Kidney epithelial cell (primary cell): ENCODE results near the gene ZNF236. TPM values are rescaled to one million over a fixed set of nuclear protein-coding genes. Genes with fewer than 3 reads are reported as not detected.

Source experiments
- DNase-seq: peaks from one replicate; pipeline ENCODE4 v3.0.0-alpha.2; 2010; ENCODE audit warnings: low read depth
- H3K27me3 ChIP-seq: 2 replicates; pipeline ENCODE4 v1.6.0; 2011; ENCODE audit warnings: low read length; ENCODE audit not compliant: control insufficient read depth, insufficient read depth
- H3K36me3 ChIP-seq: 2 replicates; pipeline ENCODE4 v1.5.1; 2011; ENCODE audit warnings: low read length; ENCODE audit not compliant: control insufficient read depth, insufficient read depth
- H3K4me3 ChIP-seq: 2 replicates; pipeline ENCODE4 v1.5.1; 2011; ENCODE audit warnings: low read depth, mild to moderate bottlenecking, control low read depth, low read length
- CTCF ChIP-seq: IDR thresholded peaks from 2 replicates; pipeline ENCODE4 v1.5.1; 2011; ENCODE audit warnings: mild to moderate bottlenecking, moderate library complexity, low read length, control low read depth, inconsistent platforms; ENCODE audit not compliant: insufficient read depth, poor library complexity, severe bottlenecking
- total RNA-seq: library from RNA; depleted of rRNA; stranded (reverse); fragments of >200 nt; gene quantifications from 2 replicates; pipeline ENCODE4 v1.2.3, GENCODE V29; 2015

Gene ZNF236
- total RNA-seq, 1 donor from 2014 or later: 7.8 TPM

GRCh38 chr18:76977108-76977621 lies 154.8 kb downstream of the ZNF236 start:
- Histone ChIP-seq H3K27me3 (peaks cover 3% of the 10 kb centered on the region), H3K4me3 (no peak overlapping the region), H3K36me3 (no peaks in the 10 kb centered on the region)
- no peak for DNase-seq
- no peak for TF ChIP-seq CTCF

- DNase-seq: no peak
- Histone ChIP-seq H3K27me3 (peaks cover 3% of the 10 kb centered on the region), H3K4me3 (no peak overlapping the region), H3K36me3 (no peaks in the 10 kb centered on the region)
- TF ChIP-seq CTCF: no peak
Measured at GRCh38 chr18:76977684-76978232, 155.4 kb downstream of the ZNF236 start.

DNA sequence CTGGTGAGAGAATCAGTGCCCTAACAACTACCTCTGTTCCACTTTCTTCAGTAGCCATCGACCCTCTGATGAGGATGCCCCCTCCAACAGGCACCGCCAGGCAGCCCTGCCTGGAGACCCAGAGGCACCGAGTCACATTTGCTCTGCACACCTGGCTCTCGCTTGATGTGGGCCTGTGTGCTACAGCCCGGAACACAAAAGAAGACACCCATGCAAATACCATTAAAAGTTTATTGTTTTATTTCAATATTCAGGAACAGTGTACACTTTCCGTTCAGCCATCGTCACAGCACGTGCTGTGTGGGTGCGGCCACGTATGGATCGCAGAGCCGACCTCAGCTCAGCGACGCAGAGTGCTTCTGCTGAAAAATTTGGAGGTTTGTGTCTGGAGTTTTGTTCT lies 156.3 kb downstream of the ZNF236 start:
- no peaks in the 10 kb centered on the region for H3K36me3 ChIP-seq
- peaks cover 3% of the 10 kb centered on the region for H3K27me3 ChIP-seq
- TF ChIP-seq CTCF: no peak
- H3K4me3 ChIP-seq: no peak overlapping the region
- no peak for DNase-seq

DNA sequence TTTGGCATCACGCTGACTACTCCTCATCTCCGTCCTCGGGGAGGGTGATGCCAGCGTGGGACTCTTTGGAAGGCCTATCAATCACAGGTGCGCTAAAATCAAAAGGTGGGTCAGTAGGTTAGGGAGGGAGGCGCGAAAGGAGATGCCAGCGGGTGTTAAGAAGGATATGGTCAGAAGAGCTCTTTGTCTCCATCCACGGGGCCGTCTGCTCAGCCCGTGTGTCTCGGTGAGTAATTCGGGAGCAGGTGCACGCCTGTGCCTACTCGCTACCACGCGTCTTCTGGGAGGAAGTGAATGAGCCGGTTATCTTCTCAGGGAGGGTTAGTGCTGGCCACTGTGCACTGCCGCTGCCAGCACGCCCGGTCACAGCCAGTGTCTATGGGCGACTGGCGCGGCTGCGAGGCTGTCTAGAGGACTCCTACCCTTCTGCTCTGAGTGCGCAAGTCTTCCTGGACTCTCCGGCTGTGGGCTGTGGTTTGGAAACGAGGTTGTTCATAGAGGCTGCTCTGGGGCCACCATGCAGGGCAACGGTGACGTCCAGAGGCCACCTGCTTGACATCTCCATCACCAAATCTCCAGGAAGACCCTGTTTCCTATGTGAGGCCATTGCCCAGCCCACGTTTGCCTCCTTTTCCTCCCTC lies 156.9 kb downstream of the ZNF236 start:
- TF ChIP-seq CTCF: no peak
- no peak for DNase-seq
- H3K27me3 ChIP-seq: peaks cover 3% of the 10 kb centered on the region
- no peak overlapping the region for H3K4me3 ChIP-seq
- no peaks in the 10 kb centered on the region for H3K36me3 ChIP-seq

DNA sequence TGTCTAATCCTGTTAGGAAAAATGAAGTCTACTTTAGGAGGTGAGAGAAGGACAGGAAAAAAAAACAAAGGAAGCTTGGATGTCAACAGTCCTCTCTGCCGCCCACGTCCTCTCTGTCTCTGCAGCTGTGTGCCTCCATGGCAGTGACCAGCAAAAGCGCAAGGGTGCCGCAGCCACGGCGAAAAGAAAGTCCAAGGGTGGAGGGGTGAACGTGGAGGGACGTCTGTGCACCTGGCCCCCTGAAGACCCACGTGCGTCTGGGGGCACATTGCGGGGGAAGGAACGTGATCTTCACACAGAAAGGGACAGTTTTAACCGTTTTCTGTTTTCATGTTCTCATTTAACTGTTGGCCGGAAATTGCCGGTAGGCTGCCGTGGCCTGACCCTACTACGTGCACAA lies 157.5 kb downstream of the ZNF236 start:
- no peak for TF ChIP-seq CTCF
- no peak for DNase-seq
- H3K4me3 ChIP-seq: no peak overlapping the region
- peaks cover 3% of the 10 kb centered on the region for H3K27me3 ChIP-seq
- H3K36me3 ChIP-seq: no peaks in the 10 kb centered on the region

DNA sequence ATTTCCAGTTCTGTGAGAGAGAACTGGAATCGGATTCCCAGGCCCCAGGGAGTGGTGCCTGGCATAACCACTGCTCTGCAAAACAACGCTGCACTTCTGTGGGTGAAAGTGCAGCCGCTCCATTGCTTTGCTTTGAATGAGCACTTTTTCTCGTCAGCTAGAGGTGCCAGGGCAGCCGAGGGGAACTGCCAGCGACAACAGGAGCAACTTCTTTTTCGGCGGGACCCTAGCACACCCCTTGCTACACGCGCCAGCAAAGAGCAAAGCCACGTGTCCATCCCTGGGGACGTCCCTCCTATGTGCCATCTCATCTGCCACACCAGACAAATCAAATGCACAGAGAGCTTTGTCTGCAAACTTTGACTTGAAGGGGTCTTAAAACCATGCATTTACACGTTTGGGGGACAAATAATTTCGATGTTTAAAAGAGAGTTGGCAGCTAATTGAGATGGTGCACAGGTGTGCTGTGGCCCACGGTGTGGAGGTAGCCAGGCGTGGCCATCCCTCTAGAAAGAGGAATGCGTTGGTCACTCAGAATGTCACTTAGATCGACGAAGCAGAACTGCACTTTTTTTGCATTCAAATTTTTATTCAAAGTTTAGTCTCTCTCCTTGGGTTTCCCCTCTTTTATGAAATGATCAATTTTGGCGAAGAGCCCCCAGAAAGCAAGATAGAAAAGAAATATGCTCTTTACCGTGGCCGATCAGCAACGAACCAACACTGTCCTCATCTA lies 158.5 kb downstream of the ZNF236 start:
- Histone ChIP-seq H3K4me3 (no peak overlapping the region), H3K36me3 (no peaks in the 10 kb centered on the region), H3K27me3 (peaks cover 3% of the 10 kb centered on the region)
- DNase-seq: no peak
- TF ChIP-seq CTCF: no peak
